GM18511 (cell line): ENCODE results near the gene DDX51.
"Not testable (repeated sequence)": the region's sequence is repeated elsewhere in the genome, so short reads cannot be mapped to it uniquely, and the experiment has no call there.

Experiments
- ATAC-seq: cut with Tn5 transposase; IDR thresholded peaks from one replicate; pipeline ENCODE4 v1.9.1; 2021; ENCODE audit warnings: mild to moderate bottlenecking, moderate library complexity; ENCODE audit not compliant: unreplicated experiment

The DDX51 gene

DNA sequence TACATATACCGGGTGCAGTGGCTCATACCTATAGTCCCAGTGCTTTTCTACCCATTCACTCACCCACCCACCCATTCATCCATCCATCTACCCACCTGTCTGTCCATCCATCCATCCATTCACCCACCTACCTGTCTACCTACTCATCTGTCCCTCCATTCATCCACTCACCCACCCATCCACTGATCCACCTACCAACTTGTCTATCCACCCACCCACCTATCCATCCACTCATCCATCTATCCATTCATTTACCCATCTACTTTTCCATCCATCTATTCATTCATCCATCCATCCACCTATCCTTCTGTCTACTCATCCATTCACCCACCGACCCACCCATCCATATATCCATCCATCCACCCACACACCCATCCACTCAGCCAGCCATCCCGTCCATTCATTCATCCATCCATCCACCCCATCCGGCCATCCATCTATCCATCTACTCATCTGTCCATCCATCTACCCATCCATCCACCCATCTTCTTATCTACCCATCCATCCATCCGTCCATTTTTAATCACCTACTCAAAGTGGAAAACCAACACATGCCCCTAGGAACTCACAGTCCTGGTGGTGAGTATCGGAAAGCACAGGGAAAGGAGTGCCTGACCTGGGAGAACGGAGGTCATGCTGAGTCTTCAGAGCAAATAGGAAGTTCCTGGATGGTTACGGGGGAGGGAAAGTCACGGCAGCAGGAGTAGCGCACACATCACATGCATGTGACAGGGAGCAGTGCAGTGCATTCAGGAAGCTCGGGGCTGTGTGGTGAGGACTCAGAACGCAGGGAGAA, 20.0 kb downstream of the DDX51 start:
- ATAC-seq: no peak

DNA sequence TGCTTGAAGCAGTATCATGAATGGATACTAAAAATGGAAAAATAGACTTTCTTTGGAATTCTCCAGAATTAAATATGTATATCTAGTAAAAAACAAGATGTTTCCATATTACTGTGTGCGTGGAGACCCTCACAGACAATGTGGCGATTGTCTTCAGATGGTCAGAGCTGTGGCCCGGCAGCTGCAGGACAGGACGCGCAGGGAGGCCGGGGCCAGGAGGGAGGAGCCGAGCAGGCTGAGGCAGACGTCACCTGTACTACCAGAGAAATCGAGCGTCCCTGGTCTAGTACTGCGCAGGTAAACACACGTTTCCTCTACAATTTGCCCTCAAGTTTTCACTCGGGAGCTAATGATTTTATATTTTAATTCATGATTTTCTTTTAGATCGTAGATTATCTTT, 22.8 kb downstream of the DDX51 start:
- ATAC-seq: no peak

DNA sequence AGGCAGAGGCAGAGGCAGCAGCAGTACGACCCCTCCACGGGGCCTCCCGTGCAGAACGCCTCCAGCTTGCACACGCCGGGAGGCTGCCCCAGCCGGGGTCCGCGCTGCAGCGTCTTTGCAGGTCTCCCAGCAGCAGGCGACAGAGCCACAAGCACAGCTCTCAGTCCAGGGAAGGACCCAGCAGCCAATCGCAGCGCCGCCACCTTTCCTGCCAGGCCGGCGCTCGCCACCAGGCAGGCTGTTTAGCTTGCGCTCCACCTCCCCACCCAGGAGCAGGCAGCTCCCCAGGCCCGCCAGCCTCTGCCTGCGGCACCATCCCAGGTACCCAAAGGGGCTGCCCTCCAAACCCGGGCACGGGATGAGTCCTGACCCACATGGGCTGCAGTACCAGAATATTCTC, 25.2 kb downstream of the DDX51 start:
- ATAC-seq: no peak

DNA sequence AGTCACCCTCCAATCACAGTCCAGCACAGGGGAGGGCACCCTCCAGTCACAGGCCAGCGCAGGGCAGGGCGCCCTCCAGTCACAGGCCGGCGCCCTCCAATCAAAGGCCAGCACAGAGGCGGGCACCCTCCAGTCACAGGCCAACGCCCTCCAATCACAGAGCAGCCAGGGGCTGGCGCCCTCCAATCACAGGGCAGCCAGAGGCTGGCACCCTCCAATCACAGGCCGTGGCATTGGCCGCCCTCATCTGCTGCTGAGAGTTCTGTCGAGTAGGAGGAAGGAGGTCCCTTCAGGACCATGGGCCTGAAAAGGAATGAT, 26.6 kb downstream of the DDX51 start:
- no peak for ATAC-seq

DNA sequence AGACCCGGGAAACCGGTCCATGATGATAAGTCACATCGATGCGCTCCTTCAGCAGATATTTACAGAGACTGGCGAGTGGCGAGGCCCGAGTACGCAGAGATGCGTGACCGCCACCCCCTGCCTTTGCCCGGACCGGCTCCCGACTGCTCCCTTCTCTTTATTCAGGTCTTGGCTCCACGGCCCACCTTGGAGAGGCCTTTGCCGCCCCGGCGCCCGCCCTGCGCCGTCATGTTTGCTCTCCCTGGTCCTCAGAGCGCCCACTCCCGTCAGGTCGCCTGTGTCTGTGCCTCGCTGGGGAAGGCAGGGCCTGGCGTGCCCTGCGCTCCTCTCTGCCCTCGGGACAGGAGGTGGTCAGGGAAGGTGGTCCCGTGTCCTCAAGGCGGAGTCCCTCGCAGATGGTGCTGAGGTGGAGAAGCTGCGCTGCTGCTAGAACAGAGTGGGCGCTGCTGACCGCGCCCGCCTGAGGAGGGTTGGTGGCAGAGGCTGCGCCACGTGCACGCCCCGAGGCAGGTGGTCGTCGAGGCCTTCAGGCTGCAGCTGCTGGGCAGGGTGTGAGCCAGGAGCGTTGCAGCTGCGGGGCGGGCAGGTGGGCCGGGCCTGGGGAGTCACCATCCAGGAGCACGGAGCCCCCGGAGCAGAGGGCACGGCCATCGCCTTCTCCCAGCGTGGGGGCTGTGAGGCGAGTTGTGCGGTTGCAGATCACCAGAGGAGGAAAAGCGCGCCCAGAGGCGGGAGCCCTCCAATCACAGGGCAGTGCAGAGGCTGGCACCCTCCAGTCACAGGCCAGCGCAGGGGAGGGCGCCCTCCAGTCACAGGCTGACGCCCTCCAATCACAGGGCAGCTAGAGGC, 27.2 kb downstream of the DDX51 start:
- no peak for ATAC-seq

DNA sequence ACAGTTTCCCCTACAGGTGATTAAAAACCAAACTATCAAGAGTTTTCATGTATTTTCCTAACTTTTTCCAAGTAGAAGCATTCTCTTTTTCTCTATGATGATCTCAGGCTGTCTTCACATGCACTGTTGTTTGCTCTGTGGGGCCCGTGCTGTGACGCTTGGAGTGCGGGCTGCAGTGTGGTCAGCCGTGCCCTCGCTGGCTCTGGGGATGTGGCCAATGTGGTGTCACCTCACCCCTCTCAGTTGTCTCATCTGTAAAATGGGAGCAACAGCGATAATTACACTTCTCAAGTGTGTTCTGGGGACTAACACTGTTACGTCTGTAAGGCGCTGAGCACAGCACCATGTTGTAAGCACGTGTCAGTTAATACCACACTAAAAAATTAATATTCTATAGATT, 28.6 kb downstream of the DDX51 start:
- ATAC-seq: no peak

DNA sequence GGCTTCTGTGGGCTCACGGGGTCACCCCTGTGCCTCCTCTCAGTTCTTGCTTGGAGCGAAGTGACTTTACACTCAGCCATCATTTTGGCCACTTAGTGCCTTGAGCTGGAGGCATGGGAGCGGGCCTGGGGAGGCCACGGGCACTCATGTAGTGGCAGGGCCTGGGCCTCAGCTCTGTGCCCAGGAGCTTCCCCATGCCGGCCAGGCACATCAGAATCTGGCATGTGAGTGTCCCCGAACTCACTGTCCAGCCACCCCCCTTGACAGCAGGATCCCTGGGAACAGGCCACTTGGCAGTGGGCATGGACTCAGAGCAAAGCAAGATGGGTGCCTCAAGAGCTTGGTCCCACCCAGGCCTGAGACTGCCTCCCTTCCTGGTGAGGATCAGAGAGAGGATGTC, 29.5 kb downstream of the DDX51 start:
- ATAC-seq: no peak

DNA sequence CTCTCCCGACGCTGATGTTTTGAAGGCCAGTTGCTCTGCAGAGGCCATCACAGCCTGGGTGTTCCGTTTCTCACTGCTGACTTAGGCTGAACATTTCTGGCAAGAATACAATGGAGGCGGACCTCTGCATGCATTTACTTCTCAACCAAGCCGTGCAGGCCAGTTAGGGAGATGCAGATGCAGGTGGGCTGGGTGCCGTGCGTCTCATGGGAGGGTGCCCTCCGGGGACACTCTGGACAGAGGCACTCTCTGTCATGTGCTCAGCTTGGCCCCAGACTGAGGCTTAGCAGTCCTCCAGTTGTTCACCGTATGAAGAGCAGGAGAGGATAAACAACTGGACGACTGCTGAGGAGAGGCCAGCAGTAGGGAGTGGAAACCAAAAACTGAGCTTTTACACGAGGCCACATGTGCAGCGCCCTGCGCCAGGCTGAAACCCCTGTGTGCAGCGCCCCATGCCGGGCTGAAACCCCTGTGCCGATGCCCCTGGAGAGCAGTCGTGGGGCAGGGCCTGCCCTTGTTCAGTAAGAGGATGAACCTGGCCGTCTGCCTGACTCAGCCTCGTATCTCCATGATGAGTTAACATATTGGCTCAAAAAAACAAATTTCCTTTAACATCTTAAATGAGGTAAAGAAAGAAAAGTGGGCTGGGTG, 32.3 kb downstream of the DDX51 start:
- no peak for ATAC-seq

DNA sequence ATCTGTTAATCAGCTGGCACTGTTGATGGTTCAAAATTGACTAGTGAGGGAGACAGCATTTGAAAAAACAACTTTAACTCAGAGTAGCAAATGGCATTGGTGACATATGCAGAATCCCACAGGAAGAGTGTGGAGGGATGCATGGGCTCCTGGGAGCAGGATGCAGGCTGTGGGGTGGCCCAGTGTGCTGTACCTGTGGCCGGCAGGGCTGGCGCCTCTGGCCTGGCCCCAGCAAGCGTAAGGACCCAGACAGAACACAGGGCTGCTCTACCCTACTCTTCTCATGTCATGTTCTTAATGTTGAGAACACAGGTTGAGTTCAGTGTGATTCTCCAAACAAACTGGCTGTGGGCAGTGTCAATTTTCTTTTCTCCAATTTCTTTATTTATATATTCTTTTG, 33.4 kb downstream of the DDX51 start:
- ATAC-seq: no peak

DNA sequence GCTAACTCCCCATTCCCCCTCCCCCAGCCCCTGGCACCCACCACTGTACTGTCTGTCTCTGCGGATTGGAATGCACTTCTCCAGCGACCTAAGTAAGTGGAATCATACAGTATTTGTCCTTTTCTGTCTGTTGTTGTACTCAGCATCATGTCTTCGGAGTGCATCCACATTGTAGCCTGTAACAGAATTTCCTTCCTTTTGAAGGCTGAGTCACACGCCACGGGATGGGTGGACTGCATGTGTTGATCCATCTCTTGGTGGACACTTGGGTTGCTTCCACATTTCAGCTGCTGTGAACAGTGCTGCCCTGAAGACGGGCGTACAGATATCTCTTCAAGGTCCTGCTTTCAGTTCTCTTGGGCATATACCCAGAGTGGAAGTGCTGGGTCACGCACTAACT, 34.4 kb downstream of the DDX51 start:
- ATAC-seq: no peak

DNA sequence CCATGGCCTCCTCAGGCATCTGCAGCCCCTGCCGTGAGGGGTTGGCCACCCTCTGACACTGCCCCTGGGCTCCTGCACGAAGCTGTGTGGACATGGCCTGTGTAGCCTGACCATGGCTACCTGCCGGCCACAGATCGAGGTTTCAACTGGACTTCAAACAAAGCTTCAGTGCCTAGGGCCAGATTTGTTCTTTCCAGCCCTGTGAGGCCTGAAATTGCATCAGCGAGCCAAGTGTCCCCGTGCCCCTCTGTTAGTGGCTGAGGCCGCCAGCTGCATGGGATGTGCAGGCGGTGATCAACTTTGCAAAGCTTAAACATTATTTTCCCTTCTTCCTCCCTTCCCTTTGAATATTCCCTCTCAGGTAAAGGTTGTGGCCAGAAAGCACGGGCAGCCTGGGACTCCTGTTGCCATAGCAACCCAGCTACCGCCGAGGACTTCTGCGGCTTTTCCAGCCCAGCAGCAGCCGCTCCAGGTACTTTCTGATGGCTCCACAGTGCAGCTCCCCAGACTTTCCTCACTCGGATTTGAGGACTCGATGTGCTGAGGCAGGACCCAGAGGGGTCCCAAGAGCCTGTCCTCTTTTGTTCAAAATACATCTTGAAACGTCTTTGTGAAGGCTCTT, 35.8 kb downstream of the DDX51 start:
- no peak for ATAC-seq

DNA sequence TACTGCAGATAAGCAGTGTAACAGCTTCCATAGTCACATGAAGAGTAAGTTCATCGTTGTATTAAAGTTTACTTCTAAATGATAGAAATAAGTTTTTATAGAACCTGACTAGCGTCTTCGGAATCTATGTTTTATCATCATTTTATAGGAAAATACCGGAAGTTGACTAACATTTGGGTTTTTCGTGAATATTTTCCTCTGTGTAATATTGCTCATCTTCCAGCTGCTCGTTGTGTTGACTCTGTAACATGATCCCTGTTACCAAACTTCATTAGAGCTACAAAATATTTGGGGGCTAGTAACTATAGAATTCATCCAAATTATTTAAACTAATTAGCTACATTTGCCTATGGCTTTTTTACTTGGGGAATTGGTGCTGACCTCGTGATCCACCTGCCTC, 37.2 kb downstream of the DDX51 start:
- no peak for ATAC-seq

DNA sequence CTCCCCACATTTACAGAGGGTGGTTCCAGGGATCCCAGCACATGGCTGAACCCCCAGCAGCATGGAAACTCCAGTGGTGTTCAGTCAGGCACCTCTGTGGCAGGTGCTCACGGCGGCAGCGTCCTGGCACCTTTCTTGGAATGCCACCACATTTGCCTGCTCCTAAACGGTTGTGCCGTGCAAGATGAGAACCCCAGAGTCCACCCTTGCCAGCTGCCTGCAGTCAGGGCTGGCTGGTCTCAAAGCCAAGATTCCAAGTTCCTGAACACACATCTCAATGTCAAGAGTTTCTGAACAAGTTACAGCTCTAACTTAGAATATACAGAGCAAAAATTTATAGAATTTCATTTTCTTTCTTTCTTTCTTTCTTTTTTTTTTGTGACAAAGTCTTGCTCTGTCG, 38.7 kb downstream of the DDX51 start:
- ATAC-seq: no peak

DNA sequence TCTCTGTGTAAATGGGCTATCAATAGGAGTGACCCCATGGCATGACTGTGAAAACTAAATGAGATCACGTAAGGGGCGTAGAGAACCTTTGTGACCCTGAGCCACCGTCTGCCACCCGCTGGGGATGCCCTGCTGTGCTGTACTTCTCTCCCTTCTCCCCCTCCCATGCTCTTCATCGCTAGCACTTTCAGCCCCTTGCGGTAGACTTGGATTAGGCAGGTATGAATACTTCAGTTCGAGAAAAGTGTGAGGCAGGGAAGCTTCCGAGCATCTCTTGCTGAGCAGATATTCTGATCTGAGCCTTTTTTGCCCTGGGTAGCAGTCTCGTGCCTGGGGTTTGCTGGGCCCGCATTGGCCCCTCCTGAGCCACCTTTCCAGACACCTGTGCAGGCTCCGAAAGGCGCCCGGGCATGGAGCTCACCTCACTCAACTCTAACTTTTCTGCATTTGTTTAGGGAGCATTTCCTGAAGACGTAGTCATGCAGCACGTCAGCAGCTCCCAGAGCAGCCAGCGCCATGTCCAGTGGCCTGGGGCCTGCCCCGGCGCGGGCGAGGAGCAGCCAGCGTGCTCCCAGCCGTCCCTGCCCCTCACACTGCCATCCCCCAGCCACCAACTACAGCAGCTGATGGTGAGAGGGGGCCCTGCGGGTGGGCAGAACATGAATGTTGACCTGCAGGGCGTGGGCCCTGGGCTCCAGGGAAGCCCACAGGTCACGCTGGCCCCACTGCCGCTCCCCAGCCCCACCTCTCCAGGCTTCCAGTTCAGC, 40.4 kb downstream of the DDX51 start:
- no peak for ATAC-seq

DNA sequence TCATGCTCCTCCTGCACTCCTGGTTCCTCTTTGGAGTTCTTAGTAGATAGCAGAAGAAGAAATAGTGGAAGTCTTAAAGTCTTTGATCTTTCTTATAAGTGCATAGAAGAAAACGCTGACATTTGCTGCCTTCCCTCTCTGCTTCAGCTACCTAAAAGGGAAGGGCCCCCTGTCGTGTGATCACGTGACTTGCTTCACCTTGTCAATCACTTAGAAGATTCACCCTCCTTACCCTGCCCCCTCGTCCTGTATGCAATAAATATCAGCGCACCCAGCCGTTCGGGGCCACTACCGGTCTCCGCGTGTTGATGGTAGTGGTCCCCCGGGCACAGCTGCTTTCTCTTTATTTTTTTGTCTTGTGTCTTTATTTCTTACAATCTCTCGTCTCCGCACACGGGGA, 41.0 kb downstream of the DDX51 start:
- ATAC-seq: not testable (repeated sequence)

DNA sequence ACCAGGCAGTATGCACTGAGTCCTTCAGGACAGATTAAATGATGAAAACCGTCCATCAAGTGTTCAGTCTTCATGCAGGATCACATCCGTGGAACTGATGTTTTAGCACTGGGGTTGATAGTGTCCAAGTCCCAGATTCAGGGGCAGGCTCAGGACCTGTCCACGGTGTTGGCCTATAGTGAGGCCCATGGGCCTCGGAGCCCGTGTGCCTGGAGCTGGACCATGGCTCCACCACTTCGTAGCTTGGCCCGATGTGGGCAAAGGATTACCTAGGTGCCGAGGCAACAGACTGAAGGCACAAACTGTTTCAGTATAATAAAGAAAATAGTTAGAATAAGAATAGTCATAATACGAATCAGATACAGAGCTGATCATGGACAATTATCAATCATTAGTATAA, 41.8 kb downstream of the DDX51 start:
- ATAC-seq: no peak

DNA sequence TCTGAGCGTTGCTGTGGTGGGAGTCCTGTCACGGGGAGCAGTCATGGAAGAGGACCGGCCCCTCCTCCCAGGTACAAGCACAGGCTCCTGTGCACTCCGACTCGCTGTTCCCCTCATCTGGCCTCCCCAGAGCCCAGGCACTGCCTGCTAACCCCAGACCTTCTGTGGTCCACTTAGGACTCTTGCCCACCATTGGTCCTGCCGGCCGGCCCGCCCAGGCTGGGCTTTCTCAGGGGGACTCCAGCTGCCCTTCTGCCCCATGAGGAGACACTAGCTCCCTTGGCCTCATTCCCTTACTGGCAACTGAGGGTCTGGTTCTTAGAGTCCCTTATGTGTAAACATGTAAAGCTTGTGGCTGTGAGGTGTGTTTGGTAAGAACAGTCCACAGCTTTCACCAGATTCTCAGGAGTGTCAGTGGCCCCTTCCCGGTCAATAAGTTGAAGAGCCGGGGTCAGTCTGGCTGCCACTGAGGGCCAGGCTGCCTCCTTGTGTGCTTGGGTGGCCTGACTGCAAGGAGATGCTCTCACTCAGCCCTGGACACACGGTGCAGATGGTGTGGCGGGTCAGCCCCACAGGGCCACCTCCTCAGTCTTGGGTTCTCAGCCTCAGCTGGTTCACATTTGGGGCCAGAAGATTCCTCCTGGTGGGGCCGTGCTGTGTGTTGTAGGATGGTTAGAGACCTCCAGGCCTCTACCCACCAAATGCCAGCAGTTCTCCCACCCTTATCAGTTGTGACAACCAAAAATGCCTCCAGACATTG, 43.6 kb downstream of the DDX51 start:
- ATAC-seq: no peak

DNA sequence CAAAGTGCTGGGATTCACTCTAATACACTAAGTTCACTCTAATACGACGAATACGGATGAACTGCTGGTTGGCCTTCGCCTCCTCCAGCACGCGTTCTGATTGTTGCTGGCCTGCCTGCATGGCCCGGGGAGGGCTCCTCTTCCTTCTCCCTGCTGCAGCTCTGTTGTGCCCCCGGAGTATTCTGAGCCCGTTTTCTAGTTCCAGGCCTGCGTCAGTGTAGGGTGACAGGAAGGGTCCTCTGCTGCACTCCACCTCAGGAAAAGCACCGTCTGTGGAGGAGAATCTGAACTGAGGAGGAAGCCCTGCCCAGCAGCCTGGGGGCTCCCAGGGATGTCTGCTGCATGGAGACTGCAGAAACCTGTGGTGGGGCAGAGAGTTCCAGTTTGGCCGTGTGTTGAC, 44.4 kb downstream of the DDX51 start:
- no peak for ATAC-seq

DNA sequence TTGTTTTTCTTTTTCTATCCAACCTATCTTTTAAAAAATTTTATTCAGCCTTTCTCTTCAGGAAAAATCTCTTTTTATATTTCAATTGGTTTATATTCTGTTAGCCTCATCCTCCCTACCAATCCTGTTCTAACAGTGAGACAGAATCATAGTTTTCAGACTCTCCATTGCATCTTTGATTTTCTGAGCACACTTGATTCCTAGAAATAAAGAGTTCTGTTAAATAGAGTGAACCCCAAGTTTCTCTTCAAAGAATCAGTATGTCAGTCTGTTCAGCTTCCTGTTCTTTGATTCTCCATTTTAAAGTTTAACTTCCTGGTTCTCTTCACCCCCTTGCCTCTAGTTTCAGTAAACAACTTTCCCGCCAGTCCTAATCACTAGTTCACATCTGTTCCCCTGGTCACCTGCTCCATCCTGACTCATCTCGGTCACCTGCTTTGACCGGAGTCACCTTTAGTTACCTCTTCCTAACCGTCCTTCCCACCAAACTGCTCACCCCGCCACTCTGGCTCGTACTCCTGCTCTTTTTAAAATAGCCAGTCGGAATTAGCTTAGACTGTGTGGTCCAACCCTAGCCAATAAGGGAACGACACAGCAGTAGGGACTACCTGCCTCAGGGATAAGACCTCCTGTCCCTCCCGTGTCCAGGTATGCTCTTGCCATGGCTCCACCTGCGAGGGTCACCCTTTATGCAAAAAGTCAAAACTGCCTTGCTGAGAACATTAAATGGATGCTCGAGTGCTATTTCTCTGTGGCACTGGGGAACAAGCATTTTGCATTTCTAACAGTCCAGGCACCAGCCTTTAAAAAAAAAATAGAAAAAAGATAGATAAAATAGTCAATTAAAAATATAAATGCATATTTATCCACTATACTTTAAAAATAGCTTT, 48.4 kb downstream of the DDX51 start:
- no peak for ATAC-seq
